ENCODE results near the gene RRAS.
A peak's percentile ranks its signal among the peaks of the same experiment; 100 is the strongest.

Gene RRAS

DNA sequence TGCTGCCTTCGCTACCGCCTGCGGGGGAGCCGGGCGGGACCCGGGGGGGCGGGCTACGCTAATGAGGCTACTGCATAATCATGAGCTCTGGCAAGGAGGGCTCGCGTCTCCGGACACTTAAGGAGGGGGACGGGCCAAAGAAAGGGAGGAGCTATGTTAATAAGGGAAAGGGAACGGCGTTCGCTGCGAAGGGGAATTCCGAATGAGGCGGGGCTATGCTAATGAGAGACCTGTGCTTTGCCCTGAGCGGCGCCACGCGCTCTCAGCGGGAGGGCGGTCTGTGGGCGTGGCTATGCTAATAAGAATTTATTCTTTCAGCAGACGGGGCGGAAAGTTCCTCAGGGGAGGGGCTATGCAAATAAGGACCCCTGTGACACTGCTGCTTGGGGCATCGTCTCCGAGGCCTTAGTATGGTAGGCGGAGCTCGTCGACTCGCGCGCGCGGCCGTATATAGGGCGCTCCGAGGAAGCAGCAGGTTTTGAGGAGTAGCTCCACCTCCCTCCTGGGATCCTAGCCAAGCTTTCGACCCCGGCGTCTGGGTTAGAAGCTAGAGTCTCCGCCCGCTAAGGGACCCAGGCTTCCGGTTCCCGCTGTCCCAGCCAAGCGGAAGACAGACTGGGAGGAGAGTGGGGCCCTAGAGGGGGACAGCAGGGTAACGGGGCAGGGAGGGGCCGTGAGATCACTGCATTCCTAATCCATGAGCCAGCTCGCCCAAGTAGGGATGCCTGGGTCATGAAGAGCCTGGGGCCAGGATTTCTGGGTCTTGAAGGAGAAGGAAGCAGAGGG, at the start of gene RRAS:
Gene RRAS, minus strand, starts transcription at position 31 of the 786 bp plus-strand sequence. CDS start 45 bp downstream, outside the sequence.
- Histone ChIP-seq H3K36me3 (peaks cover 5% of the 10 kb centered on the region), H3K9me3 (no peaks in the 10 kb centered on the region), H3K27ac (peak within 1 kb of the TSS; percentile 96), H3K4me1 (ENCODE audit: control insufficient read depth in 1 of 2, insufficient read depth in 1 of 2, low read depth in 1 of 2, low read length in 1 of 2) (peaks cover 41 to 42% of the 10 kb centered on the region in 2 experiments), H3K4me3 (ENCODE audit: low read depth in 1 of 2, low read length in 1 of 2) (peak within 1 kb of the TSS; percentile 91 to 93), H3K27me3 (peaks cover 43% of the 10 kb centered on the region)
- TF ChIP-seq CTCF (IDR thresholded peaks at IDR 0.05): peak; percentile 20

DNA sequence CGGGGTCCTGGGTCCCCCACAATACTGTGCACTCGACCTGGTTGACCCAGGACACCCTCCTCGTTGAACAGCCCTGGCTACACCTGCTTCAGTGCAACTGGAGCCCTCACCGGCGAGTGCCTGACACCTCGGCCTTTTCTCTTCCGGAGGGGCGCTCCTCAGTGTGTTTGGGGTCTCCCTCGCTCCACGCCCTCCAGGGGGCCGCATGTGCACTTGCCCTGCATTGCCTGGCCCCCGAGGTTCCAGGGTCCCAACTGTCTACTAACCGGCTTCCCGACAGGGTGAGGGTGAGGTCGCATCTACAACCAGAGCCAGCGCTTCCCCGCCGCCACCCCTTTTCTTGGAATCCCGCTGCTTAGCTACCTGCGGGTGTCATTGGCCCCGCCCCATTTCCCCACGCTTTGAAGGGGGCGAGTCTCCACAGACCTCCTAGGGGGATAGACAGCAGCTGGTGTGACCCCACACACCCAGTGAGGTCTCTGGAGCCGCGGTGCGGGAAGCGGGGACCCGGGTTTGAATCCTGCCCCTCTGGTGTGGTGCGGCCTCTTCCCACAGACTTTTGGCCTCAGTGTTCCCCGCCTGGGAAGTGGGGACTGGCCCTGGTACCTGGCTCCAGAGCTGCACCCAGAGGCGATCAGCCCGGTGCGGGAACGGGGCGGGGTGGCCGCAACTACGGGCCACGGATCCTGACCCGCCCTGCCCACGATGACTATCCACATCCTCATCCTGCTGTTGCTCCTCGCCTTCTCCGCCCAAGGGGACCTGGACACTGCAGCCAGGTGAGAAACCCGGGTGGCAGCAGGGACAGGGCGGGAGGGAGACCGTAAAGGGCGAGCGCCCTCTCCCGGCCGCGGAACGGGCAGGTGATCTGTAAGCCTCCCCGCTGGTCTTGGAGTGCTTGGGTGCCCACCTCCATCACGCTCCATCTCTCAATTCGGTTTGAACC, 49.5 kb upstream of the RRAS start, which contains the start of gene ADM5:
Gene ADM5, plus strand, starts transcription at position 462 of the 946 bp plus-strand sequence. Its CDS starts 244 bp downstream, at position 706.
- Histone ChIP-seq H3K27me3 (peaks cover 57% of the 10 kb centered on the region), H3K9me3 (no peaks in the 10 kb centered on the region), H3K4me1 (ENCODE audit: control insufficient read depth in 1 of 2, insufficient read depth in 1 of 2, low read depth in 1 of 2, low read length in 1 of 2) (peaks cover 4 to 13% of the 10 kb centered on the region in 2 experiments), H3K36me3 (peaks cover 18% of the 10 kb centered on the region), H3K27ac (no peak within 1 kb of the TSS), H3K4me3 (ENCODE audit: low read depth in 1 of 2, low read length in 1 of 2) (no peak within 1 kb of the TSS)
- no peak for TF ChIP-seq CTCF (IDR thresholded peaks at IDR 0.05)

DNA sequence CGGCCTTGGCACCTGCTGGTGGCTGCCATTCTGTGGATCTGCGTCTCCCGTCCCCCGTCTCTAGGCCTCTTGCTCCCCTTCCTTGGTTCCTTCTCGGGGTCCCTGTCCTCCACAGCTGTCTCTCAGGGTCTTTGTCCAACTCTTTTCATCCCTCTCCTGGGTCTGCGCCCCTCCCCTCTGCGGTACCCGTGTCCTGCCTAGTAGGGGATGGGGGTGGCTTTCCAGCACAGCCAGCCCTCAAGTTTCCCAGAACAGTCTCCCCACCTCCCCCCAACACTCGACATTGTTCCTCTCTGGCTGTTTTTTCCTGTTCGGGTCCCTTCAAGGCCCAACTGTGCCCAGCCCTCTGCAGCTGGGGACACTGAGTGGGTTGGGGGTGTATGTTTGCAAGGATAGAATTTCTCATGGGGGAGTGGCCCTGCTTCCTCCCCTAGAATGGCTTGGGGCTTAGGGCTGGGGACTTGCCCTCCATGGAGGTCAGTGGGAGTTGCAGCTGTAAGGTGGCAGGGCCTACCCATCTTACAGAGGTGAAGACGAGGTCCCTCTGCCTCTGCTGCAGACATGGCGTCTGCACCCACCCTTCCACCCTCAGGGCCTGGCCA, 48.7 kb upstream of the RRAS start:
- Histone ChIP-seq H3K4me1 (ENCODE audit: control insufficient read depth in 1 of 2, insufficient read depth in 1 of 2, low read depth in 1 of 2, low read length in 1 of 2) (peaks cover 4 to 13% of the 10 kb centered on the region in 2 experiments), H3K9me3 (no peaks in the 10 kb centered on the region), H3K4me3 (ENCODE audit: low read depth in 1 of 2, low read length in 1 of 2) (no peak overlapping the region), H3K36me3 (peaks cover 24% of the 10 kb centered on the region), H3K27me3 (peaks cover 55% of the 10 kb centered on the region), H3K27ac (no peak overlapping the region)
- TF ChIP-seq CTCF (IDR thresholded peaks at IDR 0.05): no peak

- no peaks in the 10 kb centered on the region for H3K9me3 ChIP-seq
- no peak overlapping the region for H3K27ac ChIP-seq
- peaks cover 46% of the 10 kb centered on the region for H3K27me3 ChIP-seq
- peaks cover 4 to 13% of the 10 kb centered on the region in 2 experiments for H3K4me1 ChIP-seq (ENCODE audit: control insufficient read depth in 1 of 2, insufficient read depth in 1 of 2, low read depth in 1 of 2, low read length in 1 of 2)
- TF ChIP-seq CTCF (IDR thresholded peaks at IDR 0.05): no peak
- H3K36me3 ChIP-seq: peaks cover 24% of the 10 kb centered on the region
- no peak overlapping the region for H3K4me3 ChIP-seq (ENCODE audit: low read depth in 1 of 2, low read length in 1 of 2)
These were observed 47.8 kb upstream of the RRAS start for GRCh38 chr19:49687566-49688316.

DNA sequence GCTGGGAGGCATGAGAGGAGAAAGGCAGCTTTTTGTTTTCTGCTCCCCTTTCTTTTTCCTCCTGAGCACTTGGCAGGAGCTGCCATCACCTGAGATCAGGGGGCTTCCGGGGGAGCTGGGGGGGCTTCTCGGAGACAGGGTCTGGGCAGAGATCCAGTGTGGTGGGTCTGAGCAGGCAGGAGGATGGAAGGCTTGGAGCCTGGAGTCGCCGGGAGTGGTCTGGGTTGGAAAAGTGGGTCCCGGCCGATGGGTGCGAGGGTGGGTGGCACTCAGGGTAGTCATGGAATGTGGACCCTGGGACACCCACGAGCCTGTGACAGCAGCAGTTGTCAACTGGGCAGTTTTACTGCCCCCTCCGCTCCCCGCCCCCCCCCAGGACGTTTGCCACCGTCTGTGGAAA, 47.2 kb upstream of the RRAS start:
- Histone ChIP-seq H3K27ac (no peak overlapping the region), H3K36me3 (peaks cover 24% of the 10 kb centered on the region), H3K4me3 (ENCODE audit: low read depth in 1 of 2, low read length in 1 of 2) (no peak overlapping the region), H3K9me3 (no peaks in the 10 kb centered on the region), H3K27me3 (peaks cover 40% of the 10 kb centered on the region), H3K4me1 (ENCODE audit: control insufficient read depth in 1 of 2, insufficient read depth in 1 of 2, low read depth in 1 of 2, low read length in 1 of 2) (peaks cover 4 to 13% of the 10 kb centered on the region in 2 experiments)
- TF ChIP-seq CTCF (IDR thresholded peaks at IDR 0.05): no peak

Measured in neutrophil (primary cell).